Measurements from ENCODE around the gene BRDT.

GRCh38 chr1:91940496-91940895 lies 8.7 kb upstream of the BRDT start:
- TF ChIP-seq CTCF (IDR thresholded peaks at IDR 0.05; ENCODE audit: low read depth, low read length) (no peak), EZH2phosphoT487 (IDR thresholded peaks at IDR 0.05; ENCODE audit: low read depth) (no peak)
